ENCODE results near the gene PDPN.

The PDPN gene

DNA sequence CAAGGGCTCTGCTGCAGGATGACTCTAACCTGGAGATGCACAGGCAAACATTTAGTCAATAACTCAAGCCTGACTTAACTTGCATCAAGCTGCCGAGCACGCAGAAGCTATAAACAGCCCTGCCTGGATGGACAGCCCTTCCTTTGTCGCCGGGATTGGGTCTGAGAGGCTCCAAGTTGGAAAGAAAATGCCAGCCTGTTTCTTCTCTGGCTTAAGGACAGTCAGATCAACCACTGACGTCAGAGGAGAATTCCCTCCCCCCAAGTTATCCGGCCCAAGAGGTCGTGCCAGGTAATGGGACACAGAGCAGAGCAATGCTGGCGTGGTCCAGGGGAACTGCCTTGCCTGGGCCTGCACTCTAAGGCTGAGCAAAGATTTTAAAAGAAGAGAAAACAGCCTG lies 42.8 kb upstream of the PDPN start:
- Histone ChIP-seq H3K4me3 (ENCODE audit: low read depth, low read length) (no peak overlapping the region), H3K36me3 (ENCODE audit: control insufficient read depth in 2 of 2, insufficient read depth in 1 of 2, low read length in 2 of 2) (no peaks in the 10 kb centered on the region), H3K9me3 (ENCODE audit: control insufficient read depth, insufficient read depth, low read depth, low read length) (no peaks in the 10 kb centered on the region), H3K4me1 (ENCODE audit: control insufficient read depth, insufficient read depth, low read length) (no peaks in the 10 kb centered on the region), H3K27ac (ENCODE audit: extremely low read depth, low read depth, low read length) (no peak overlapping the region)
- ChIA-PET POLR2A (no interaction called here), CTCF (no interaction called here)
- TF ChIP-seq ZNF24 (tag by site-specific recombination; IDR thresholded peaks at IDR 0.05) (no peak), ZNF350 (tag by site-specific recombination; IDR thresholded peaks at IDR 0.05) (no peak), SP2 (tag by site-specific recombination; IDR thresholded peaks at IDR 0.05) (no peak), ZNF157 (tag by site-specific recombination; IDR thresholded peaks at IDR 0.05) (no peak)

DNA sequence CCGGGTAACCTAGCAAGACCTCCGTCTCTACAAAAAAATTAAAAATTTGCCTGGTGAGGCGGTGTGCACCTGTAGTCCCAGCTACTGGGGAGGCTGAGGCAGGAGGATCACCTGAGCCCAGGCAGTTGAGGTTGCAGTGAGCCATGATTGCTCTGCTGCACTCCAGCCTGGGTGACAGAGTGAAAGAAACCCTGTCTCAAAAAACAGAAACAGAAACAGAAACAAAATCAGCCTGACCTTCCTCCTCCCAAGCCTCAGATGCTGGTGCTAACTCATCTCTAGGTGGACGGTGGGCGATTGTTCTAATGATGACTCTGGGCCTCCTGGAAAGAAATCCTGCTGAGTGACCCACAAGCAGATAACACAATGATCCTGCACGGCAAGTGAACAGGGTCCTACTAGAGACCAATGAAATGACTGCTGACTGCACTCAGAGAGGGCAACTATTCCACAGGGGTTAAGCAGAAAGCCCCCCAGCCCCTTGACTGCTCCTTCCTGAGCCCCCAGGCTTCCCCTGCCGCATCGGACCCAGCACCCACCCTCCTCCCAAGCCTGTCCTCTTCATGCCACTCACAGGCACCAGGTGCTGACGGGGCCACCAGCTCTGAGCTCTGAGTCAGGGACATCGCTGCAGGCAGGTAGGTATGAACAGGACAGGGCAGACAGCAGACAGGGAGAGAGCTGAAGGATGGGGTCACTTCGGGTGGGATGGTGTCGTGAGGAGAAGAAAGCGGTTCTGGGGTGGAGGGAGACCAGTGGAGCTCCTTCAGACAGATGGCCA lies 42.0 kb upstream of the PDPN start:
- TF ChIP-seq ZSCAN30 (tag by site-specific recombination; IDR thresholded peaks at IDR 0.05) (no peak), SCRT2 (tag by site-specific recombination; IDR thresholded peaks at IDR 0.05) (no peak), ZBTB8A (tag by site-specific recombination; IDR thresholded peaks at IDR 0.05) (no peak), ZNF169 (tag by site-specific recombination; IDR thresholded peaks at IDR 0.05) (no peak), GFI1B (tag by site-specific recombination; IDR thresholded peaks at IDR 0.05) (no peak), SP3 (tag by site-specific recombination; IDR thresholded peaks at IDR 0.05) (no peak), KLF1 (tag by site-specific recombination; IDR thresholded peaks at IDR 0.05) (no peak), ZNF561 (tag by site-specific recombination; IDR thresholded peaks at IDR 0.05; ENCODE audit: borderline replicate concordance) (no peak), ZNF624 (tag by site-specific recombination; IDR thresholded peaks at IDR 0.05) (no peak), ZNF677 (tag by site-specific recombination; IDR thresholded peaks at IDR 0.05) (no peak), ZEB2 (tag by site-specific recombination; IDR thresholded peaks at IDR 0.05) (no peak), BCL11B (tag by site-specific recombination; IDR thresholded peaks at IDR 0.05; ENCODE audit: low read depth) (no peak), ZNF239 (tag by site-specific recombination; IDR thresholded peaks at IDR 0.05) (no peak), EGR2 (tag by site-specific recombination; IDR thresholded peaks at IDR 0.05; ENCODE audit: low read depth) (no peak), ZNF10 (tag by site-specific recombination; IDR thresholded peaks at IDR 0.05) (no peak), ZNF571 (tag by site-specific recombination; IDR thresholded peaks at IDR 0.05) (no peak)
- TF ChIP-seq, protein P1, sequence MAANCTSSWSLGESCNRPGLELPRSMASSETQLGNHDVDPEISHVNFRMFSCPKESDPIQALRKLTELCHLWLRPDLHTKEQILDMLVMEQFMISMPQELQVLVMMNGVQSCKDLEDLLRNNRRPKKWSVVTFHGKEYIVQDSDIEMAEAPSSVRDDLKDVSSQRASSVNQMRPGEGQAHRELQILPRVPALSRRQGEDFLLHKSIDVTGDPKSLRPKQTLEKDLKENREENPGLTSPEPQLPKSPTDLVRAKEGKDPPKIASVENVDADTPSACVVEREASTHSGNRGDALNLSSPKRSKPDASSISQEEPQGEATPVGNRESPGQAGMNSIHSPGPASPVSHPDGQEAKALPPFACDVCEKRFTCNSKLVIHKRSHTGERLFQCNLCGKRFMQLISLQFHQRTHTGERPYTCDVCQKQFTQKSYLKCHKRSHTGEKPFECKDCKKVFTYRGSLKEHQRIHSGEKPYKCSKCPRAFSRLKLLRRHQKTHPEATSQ (tag by site-specific recombination; IDR thresholded peaks at IDR 0.05) = no peak
- TF ChIP-seq, protein P2, sequence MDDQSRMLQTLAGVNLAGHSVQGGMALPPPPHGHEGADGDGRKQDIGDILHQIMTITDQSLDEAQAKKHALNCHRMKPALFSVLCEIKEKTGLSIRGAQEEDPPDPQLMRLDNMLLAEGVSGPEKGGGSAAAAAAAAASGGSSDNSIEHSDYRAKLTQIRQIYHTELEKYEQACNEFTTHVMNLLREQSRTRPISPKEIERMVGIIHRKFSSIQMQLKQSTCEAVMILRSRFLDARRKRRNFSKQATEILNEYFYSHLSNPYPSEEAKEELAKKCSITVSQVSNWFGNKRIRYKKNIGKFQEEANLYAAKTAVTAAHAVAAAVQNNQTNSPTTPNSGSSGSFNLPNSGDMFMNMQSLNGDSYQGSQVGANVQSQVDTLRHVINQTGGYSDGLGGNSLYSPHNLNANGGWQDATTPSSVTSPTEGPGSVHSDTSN (CRISPR knock-in tag; IDR thresholded peaks at IDR 0.05) = no peak
- TF ChIP-seq, protein P3, sequence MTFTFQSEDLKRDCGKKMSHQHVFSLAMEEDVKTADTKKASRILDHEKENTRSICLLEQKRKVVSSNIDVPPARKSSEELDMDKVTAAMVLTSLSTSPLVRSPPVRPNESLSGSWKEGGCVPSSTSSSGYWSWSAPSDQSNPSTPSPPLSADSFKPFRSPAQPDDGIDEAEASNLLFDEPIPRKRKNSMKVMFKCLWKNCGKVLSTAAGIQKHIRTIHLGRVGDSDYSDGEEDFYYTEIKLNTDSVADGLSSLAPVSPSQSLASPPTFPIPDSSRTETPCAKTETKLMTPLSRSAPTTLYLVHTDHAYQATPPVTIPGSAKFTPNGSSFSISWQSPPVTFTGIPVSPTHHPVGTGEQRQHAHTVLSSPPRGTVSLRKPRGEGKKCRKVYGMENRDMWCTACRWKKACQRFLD (tag by site-specific recombination; IDR thresholded peaks at IDR 0.05) = no peak
- no peak overlapping the region for H3K4me3 ChIP-seq (ENCODE audit: low read depth, low read length)
- ChIA-PET POLR2A (no interaction called here), CTCF (interaction anchor here (0.8 kb wide), 1 partner anchor 27 kb away, joined by 3 read pairs; no protein-coding TSS in a partner anchor)
- H3K27ac ChIP-seq (ENCODE audit: extremely low read depth, low read depth, low read length) = no peak overlapping the region
- H3K4me1 ChIP-seq (ENCODE audit: control insufficient read depth, insufficient read depth, low read length) = no peaks in the 10 kb centered on the region
- H3K9me3 ChIP-seq (ENCODE audit: control insufficient read depth, insufficient read depth, low read depth, low read length) = no peaks in the 10 kb centered on the region
- no peaks in the 10 kb centered on the region for H3K36me3 ChIP-seq (ENCODE audit: control insufficient read depth in 2 of 2, insufficient read depth in 1 of 2, low read length in 2 of 2)

Measured in HEK293 (cell line).